Activated CD4-positive, alpha-beta T cell treated with anti-CD3 and anti-CD28 coated beads, Interleukin-2, amount 10 ng/mL, durations not matched to agents 24 days and 14 days (primary cell): ENCODE results near the gene F10. TPM values are rescaled to one million over a fixed set of nuclear protein-coding genes. Genes with fewer than 3 reads are reported as not detected.

Experiments used
- DNase-seq: peaks from one replicate; pipeline ENCODE4 v3.0.0; 2022
- H3K27ac Mint-ChIP-seq: one replicate; pipeline ENCODE4 v1.8.0; 2022; ENCODE audit warnings: mild to moderate bottlenecking, mixed read lengths
- H3K27me3 Mint-ChIP-seq: one replicate; pipeline ENCODE4 v1.8.0; 2022; ENCODE audit warnings: mixed read lengths
- H3K36me3 Mint-ChIP-seq: one replicate; pipeline ENCODE4 v1.8.0; 2022; ENCODE audit warnings: low read depth, mild to moderate bottlenecking, mixed read lengths
- H3K4me1 Mint-ChIP-seq: one replicate; pipeline ENCODE4 v1.8.0; 2021; ENCODE audit warnings: mixed read lengths
- H3K4me3 Mint-ChIP-seq: one replicate; pipeline ENCODE4 v1.8.0; 2022; ENCODE audit warnings: mild to moderate bottlenecking, moderate library complexity, mixed read lengths
- H3K9me3 Mint-ChIP-seq: one replicate; pipeline ENCODE4 v1.8.0; 2021; ENCODE audit warnings: mixed read lengths
- intact Hi-C: fragments of 100-400 bp; cut with micrococcal nuclease; formaldehyde crosslinking; loops from one replicate; pipeline ENCODE4 v1.15.1; 2023
- total RNA-seq: library from RNA; stranded (reverse); gene quantifications from 2 replicates; pipeline ENCODE4 v1.2.3, GENCODE V29; 2022

Gene F10
- total RNA-seq, 1 donor from 2014 or later: not detected

DNA sequence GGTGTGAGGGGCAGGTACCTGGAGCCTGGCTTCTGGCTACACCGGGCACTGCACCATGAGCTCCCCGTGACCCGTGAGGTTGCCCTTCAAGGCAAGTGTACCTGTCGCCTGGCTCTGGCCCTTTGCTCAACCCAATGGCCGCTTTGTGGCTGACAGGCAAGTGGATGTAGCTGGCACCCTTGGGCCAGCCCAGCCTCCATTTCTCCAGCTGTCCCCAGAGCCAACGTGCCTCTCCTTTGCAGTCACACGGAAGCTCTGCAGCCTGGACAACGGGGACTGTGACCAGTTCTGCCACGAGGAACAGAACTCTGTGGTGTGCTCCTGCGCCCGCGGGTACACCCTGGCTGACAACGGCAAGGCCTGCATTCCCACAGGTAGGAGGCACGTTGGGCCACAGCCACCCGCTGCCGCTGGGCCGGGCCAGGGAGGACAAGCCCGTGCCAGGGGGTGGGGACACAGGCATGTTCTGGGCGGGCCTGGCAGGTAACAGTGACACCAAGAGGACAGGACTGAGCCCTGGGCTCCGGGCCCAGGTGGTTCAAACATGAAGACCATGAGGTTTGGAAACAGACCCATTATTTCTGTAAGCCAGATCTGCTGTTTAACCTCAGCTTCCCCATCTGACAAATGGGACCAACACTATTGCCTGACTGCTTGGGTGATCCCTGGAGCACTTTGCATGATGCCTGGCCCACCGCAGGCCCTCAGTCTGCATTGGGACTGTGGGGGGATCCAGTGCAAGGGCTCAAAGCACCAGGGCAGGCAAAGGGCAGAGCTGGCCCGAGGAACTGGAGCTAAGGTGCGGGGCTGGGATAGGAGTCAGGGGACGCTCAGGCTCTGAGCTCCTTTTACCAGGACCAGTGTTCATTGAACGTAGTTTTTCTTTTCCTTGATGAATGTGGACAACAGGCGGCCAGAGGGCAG lies 18.3 kb downstream of the F10 start:
- DNase-seq: no peak
- Mint-ChIP-seq H3K36me3 (no peaks in the 10 kb centered on the region), H3K4me3 (no peak overlapping the region), H3K9me3 (no peaks in the 10 kb centered on the region), H3K4me1 (no peaks in the 10 kb centered on the region), H3K27ac (no peak overlapping the region), H3K27me3 (peaks cover 9% of the 10 kb centered on the region)
- intact Hi-C loops: no loop called here

GRCh38 chr13:113141601-113141970 lies 19.0 kb downstream of the F10 start:
- Mint-ChIP-seq H3K36me3 (no peaks in the 10 kb centered on the region), H3K4me1 (no peaks in the 10 kb centered on the region), H3K4me3 (no peak overlapping the region), H3K9me3 (no peaks in the 10 kb centered on the region), H3K27ac (no peak overlapping the region), H3K27me3 (peaks cover 7% of the 10 kb centered on the region)
- intact Hi-C loops: no loop called here
- DNase-seq: no peak

GRCh38 chr13:113142876-113143275 lies 20.3 kb downstream of the F10 start:
- no peak for DNase-seq
- H3K4me1 Mint-ChIP-seq: no peaks in the 10 kb centered on the region

DNA sequence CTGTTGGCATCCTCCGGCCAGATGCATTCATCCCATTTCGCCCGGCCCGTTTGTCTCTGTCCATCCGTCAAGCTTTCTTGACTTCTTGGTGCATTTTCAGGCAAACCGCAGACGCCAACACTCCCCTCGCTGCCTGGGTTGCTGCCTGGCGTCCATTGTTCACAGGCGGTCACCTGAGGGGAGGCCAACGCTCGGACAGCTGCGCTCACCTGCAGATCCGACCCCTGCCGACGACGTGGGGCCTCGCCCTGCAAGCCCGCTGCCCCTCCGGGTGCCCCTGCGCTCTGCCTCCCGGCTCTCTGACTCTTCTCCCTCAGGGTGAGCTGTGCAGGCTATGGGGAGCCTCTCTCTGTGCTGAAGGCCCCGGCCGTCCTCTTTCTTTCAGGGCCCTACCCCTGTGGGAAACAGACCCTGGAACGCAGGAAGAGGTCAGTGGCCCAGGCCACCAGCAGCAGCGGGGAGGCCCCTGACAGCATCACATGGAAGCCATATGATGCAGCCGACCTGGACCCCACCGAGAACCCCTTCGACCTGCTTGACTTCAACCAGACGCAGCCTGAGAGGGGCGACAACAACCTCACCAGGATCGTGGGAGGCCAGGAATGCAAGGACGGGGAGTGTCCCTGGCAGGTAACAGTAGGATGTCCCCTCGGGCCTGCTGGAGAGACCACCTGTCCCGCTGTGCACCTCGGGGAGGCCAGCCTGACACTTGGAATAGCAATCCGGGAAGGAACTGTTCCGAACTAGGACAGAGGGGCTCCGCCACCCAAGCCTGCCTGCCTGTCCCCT lies 21.1 kb downstream of the F10 start:
- no peak for DNase-seq
- H3K27ac Mint-ChIP-seq: no peak overlapping the region
- intact Hi-C loops: no loop called here
- peaks cover 2% of the 10 kb centered on the region for H3K27me3 Mint-ChIP-seq
- H3K4me3 Mint-ChIP-seq: no peak overlapping the region
- no peaks in the 10 kb centered on the region for H3K36me3 Mint-ChIP-seq
- no peaks in the 10 kb centered on the region for H3K9me3 Mint-ChIP-seq
- H3K4me1 Mint-ChIP-seq: no peaks in the 10 kb centered on the region

More at GRCh38 chr13:113142876-113143275, 20.3 kb downstream of the F10 start:
- Mint-ChIP-seq H3K36me3 (no peaks in the 10 kb centered on the region), H3K9me3 (no peaks in the 10 kb centered on the region), H3K4me3 (no peak overlapping the region), H3K27ac (no peak overlapping the region), H3K27me3 (peaks cover 4% of the 10 kb centered on the region)
- intact Hi-C loops: no loop called here

DNA sequence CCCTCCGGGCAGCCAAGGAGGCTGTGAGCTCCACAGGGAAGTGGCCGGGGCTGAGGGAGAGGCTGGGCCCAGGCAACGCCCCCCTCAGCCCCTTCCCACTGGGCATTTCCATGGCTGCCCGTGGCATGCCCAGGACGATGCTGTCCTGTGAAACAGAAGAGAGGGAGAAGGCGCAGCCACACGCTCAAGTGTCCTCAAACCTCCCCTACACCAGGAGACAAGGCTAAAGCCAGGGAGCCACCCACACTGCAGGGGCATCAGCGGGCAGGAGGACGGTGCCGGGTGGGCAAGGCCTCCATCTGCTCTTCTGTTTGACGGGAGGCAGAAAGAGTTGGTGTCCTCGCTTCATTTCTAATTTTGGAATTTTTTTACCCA lies 21.6 kb downstream of the F10 start:
- no peak overlapping the region for H3K27ac Mint-ChIP-seq
- no peak for DNase-seq

DNA sequence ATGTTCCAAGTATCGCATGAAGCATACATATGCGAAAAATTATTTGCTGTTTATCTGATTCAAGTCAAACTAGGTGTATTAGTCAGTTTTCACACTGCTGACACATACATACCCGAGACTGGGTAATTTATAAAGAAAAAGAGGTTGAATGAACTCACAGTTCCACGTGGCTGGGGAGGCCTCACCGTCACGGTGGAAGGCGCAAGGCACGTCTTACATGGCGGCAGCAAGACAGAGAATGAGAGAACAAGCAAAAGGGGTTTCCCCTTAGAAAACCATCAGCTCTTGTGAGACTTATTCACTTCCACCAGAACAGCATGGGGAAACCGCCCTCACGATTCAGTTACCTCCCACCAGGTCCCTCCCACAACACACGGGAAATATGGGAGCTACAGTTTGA lies 22.9 kb downstream of the F10 start:
- no peak overlapping the region for H3K4me3 Mint-ChIP-seq
- no peaks in the 10 kb centered on the region for H3K4me1 Mint-ChIP-seq
- intact Hi-C loops: no loop called here
- H3K27me3 Mint-ChIP-seq: peaks cover 2% of the 10 kb centered on the region
- no peak for DNase-seq
- no peaks in the 10 kb centered on the region for H3K36me3 Mint-ChIP-seq
- no peak overlapping the region for H3K27ac Mint-ChIP-seq
- no peaks in the 10 kb centered on the region for H3K9me3 Mint-ChIP-seq

More for the DNA sequence above, 21.6 kb downstream of the F10 start:
- Mint-ChIP-seq H3K36me3 (no peaks in the 10 kb centered on the region), H3K27me3 (no peaks in the 10 kb centered on the region), H3K4me1 (no peaks in the 10 kb centered on the region), H3K4me3 (no peak overlapping the region), H3K9me3 (no peaks in the 10 kb centered on the region)
- intact Hi-C loops: no loop called here

DNA sequence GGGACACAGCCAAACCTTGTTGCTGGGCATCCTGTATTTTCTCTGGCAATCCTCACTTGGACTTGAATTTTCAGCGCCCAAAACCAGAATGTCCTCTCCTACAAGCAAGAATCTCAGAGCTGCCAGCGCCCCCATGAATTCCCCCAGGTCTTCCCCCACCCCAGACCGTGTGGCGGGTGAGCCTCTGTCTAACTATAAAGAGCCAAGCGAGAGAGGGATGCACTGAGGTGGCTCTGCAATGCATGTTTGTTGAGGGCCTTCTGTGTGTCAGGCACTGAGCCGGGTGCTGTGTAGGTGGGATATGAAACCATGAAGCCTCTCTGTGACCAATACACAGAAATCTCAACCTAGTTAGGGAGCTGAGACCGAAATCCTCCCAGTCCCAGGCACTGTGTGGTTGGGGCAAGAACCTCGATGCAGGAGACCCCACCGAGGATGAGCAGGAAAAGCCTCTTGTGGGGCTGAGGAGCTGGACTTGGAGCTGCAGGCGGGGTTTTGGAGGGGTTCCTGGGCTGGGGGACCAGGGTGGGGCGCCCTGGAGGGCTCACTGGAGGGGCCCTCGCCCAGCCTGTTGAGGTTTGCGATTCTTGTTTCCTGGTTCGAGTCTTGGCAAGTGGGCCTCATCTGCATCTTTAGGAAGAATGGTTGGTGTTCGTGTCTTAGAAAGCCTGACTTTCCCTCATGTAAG lies 23.5 kb downstream of the F10 start:
- H3K36me3 Mint-ChIP-seq: no peaks in the 10 kb centered on the region
- intact Hi-C loops: no loop called here
- H3K9me3 Mint-ChIP-seq: no peaks in the 10 kb centered on the region
- peaks cover 2% of the 10 kb centered on the region for H3K27me3 Mint-ChIP-seq
- DNase-seq: no peak
- no peak overlapping the region for H3K27ac Mint-ChIP-seq
- H3K4me1 Mint-ChIP-seq: no peaks in the 10 kb centered on the region
- no peak overlapping the region for H3K4me3 Mint-ChIP-seq

- Mint-ChIP-seq H3K27ac (no peak overlapping the region), H3K4me1 (no peaks in the 10 kb centered on the region), H3K36me3 (no peaks in the 10 kb centered on the region), H3K27me3 (peaks cover 7% of the 10 kb centered on the region), H3K9me3 (no peaks in the 10 kb centered on the region), H3K4me3 (no peak overlapping the region)
- DNase-seq: no peak
- intact Hi-C loops: no loop called here
Measured at GRCh38 chr13:113146750-113147149, 24.2 kb downstream of the F10 start.

DNA sequence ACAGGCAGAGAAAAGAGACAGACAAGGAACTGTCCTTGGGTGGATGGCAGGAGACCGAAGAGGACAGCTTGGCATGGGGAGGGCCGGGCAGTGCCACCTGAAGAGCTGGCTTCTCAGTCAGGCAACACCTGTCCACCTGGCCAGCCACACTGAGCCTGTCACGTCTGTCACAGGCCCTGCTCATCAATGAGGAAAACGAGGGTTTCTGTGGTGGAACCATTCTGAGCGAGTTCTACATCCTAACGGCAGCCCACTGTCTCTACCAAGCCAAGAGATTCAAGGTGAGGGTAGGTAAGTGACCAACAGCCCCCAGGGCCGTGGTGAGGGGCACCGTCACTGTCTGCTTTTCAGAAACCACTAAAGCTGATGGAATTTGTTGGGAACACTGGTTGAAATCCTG lies 24.6 kb downstream of the F10 start:
- no peak overlapping the region for H3K4me3 Mint-ChIP-seq
- no peaks in the 10 kb centered on the region for H3K9me3 Mint-ChIP-seq
- intact Hi-C loops: no loop called here
- DNase-seq: no peak
- H3K4me1 Mint-ChIP-seq: peaks cover 1% of the 10 kb centered on the region
- no peak overlapping the region for H3K27ac Mint-ChIP-seq
- H3K27me3 Mint-ChIP-seq: peaks cover 9% of the 10 kb centered on the region
- no peaks in the 10 kb centered on the region for H3K36me3 Mint-ChIP-seq

- intact Hi-C loops: no loop called here
- DNase-seq: no peak
- Mint-ChIP-seq H3K4me1 (peaks cover 10% of the 10 kb centered on the region), H3K4me3 (no peak overlapping the region), H3K36me3 (peaks cover 2% of the 10 kb centered on the region), H3K27ac (no peak overlapping the region), H3K27me3 (peaks cover 16% of the 10 kb centered on the region), H3K9me3 (no peaks in the 10 kb centered on the region)
Measured at GRCh38 chr13:113148407-113148806, 25.8 kb downstream of the F10 start.

- intact Hi-C loops: no loop called here
- Mint-ChIP-seq H3K36me3 (peaks cover 2% of the 10 kb centered on the region), H3K27me3 (peaks cover 16% of the 10 kb centered on the region), H3K9me3 (no peaks in the 10 kb centered on the region), H3K4me3 (no peak overlapping the region), H3K27ac (no peak overlapping the region), H3K4me1 (peaks cover 14% of the 10 kb centered on the region)
- no peak for DNase-seq
Measured at GRCh38 chr13:113148940-113149503, 26.4 kb downstream of the F10 start.

DNA sequence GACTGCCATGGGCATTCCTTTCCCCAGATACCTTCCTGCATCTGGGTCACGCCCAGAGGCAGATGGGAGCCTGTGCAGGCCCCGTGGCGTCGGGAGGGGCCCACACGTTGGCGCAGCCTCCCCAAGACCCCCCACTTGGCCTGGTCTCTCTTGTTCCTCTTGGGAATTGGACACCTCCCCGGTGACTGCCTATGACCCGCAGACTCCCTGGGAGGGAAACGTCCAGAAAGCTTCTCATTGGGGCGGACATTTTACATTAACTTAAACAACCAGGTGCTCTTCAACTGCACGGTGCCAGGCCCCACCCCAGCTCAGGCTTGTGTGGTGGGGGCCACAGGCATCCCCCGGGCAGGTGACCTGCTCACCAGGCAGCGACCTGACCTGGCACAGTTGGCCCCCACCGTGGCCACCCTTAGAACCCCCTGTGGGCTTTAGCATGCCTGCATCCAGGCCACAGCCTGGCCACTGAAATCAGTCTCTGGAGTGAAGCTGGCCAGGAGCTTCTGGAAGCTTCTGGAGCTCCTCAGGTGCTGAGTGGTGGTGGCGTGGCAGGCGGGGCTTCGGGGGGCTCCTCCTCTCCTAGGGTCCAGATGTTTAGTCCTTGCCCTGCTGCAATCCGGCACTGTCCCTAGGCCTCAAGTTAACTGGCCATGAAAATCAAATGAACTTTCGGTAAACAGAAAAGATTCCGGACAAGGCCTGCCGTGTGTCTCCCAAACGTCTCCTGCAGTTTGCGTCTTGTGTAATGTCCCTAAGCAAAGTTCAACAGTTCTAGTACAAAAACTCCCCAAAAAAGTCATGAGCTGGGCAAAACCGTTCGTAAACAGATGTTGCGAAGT lies 27.3 kb downstream of the F10 start:
- peaks cover 15% of the 10 kb centered on the region for H3K4me1 Mint-ChIP-seq
- no peak for DNase-seq
- peaks cover 2% of the 10 kb centered on the region for H3K9me3 Mint-ChIP-seq
- H3K36me3 Mint-ChIP-seq: peaks cover 2% of the 10 kb centered on the region
- H3K4me3 Mint-ChIP-seq: no peak overlapping the region
- no peak overlapping the region for H3K27ac Mint-ChIP-seq
- H3K27me3 Mint-ChIP-seq: peaks cover 16% of the 10 kb centered on the region
- intact Hi-C loops: no loop called here
